GM13976 (cell line): ENCODE measurements around the gene HEATR1.

Source experiments
- DNase-seq: peaks from one replicate; pipeline ENCODE4 v3.0.0; 2012; ENCODE audit warnings: low spot score
- in situ Hi-C: fragments of 300-500 bp; cut with MboI; formaldehyde crosslinking; loops from one replicate; pipeline ENCODE4 v1.12.0; 2022; ENCODE audit warnings: low sequenced_read_pairs, mixed read lengths, inconsistent platforms; ENCODE audit not compliant: unreplicated experiment
- TF ChIP-seq, protein P1 (sequence below): IDR thresholded peaks from 2 replicates; pipeline ENCODE4 v1.5.1; 2012; ENCODE audit warnings: borderline replicate concordance, mild to moderate bottlenecking; ENCODE audit not compliant: insufficient read depth; ENCODE audit errors: extremely low read depth, missing control alignments, control extremely low read depth

The HEATR1 gene

DNA sequence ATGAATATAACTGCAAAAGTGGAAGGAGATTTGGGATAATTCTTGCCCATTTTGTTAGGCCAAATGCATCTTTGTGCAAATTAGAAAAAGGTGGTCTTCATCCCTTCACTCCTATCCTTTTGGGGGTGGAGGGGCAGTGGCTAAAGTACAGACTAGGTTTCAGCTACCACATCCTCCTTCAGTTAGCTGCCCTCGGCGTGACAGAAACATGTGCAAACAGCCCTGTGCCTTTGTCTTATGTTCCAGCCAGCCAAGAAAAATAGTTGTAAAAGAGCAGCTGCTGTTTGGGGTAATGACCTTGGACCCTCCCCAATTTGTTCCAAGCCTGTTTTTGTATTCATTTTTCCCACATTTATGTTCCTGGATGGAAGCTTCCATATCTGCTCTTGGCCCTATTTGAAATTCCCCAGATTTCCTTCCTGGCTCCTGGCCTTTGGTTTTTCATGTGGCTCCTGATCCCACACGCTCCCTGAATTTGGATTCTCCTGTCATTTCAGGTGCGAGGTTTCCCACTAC is 88.8 kb downstream of the HEATR1 start:
- in situ Hi-C loops = no loop called here
- DNase-seq = no peak
- TF ChIP-seq, protein P1, sequence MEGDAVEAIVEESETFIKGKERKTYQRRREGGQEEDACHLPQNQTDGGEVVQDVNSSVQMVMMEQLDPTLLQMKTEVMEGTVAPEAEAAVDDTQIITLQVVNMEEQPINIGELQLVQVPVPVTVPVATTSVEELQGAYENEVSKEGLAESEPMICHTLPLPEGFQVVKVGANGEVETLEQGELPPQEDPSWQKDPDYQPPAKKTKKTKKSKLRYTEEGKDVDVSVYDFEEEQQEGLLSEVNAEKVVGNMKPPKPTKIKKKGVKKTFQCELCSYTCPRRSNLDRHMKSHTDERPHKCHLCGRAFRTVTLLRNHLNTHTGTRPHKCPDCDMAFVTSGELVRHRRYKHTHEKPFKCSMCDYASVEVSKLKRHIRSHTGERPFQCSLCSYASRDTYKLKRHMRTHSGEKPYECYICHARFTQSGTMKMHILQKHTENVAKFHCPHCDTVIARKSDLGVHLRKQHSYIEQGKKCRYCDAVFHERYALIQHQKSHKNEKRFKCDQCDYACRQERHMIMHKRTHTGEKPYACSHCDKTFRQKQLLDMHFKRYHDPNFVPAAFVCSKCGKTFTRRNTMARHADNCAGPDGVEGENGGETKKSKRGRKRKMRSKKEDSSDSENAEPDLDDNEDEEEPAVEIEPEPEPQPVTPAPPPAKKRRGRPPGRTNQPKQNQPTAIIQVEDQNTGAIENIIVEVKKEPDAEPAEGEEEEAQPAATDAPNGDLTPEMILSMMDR = no peak

DNA sequence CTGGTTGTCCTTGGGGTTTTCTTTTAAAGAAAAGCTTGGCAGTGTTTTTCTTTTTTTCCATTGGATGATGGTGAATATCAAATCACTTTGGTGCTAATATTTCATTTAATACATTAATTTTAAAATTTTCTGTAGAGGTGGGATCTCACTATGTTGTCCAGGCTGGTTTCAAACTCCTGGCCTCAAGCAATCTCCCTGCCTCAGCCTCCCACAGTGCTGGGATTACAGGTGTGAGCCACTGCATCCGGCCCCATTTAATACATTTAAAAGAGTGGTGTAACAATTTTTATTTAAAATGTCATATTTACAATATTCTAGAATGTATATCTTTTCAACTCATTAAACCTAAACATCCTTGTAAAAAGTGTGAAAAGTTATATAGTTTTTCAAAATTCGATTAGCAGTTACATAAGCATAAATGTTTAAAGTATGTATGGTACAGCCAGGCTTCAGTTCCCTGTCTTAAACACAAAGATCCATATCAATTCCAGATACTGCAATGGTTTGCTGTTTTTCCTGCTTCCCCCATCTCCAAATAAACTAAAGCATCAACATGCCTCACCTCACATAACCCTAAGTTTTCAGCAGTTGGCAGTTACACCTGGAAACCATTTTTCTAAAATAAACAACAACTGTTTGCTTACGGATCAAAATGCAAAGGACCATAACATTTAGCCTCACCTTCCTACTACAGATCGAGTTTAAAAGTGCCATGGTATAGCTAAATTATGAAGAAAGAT is 89.4 kb downstream of the HEATR1 start:
- in situ Hi-C loops = no loop called here
- TF ChIP-seq, protein P1 = no peak
- DNase-seq = no peak

DNA sequence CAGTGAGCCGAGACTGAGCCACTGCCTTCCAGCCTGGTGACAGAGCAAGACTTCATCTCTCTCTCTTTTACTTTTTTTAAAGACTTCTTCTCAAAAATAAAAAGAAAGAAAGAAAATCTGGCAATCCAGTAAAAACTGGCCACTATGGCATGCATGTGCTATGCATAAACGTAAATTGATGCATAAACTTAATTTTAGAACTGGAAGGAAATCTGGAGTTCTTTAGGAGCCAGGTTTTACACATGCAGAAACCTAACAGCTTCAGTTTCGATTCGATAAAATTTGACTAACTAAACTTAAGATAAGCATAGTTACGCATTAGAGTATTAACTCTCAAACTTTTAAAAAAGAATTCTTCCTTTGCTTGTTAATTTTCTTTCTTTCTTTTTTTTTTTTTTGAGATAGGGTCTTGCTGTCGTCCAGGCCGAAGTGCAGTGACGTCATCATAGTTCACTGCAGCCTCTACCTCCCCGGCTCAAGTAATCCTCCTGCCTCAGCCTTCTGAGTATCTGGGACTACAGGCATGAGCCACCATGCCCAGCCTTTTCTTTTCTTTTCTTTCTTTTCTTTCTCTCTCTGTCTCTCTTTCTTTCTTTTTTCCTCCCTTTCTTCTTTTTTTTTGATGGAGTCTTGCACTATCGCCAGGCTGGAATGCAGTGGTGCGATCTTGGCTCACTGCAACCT is 92.4 kb downstream of the HEATR1 start:
- no peak for DNase-seq
- in situ Hi-C loops = no loop called here
- TF ChIP-seq, protein P1 = no peak

DNA sequence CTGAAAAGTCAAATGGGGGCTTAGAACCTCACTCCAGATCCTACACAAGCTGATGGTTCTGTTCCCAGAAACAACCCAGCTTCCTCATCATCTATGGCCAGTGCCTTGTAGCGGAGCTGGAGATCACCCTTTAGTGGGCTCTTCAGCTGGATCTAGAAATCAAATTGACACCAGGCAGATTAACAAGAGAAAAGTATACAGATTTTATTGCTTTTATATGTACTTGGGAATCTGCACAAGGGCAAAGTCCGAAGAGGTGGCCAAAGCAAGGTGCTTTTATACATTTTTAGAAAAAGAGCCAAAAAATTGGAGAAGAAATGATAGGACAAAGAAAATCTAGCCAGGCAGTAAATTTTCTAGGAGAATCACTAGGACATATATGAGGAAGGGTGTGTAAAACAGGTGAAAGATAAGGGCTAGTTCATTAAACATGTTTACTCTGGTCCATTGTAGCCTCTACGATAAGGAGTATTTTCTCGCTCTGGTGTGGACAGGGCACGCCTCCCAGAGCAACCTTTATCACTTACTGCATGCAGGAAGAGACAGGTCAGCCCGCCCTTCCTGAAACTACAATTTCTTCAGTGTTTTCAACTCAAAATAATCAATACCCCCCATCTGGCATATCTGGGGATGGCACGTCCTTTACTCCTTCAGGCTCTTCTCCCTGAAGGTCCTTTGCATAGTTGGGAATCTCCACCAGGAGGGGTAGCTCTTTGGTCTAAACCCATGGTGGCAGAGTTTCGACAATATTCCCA is 94.5 kb downstream of the HEATR1 start:
- no peak for DNase-seq
- TF ChIP-seq, protein P1 = no peak
- in situ Hi-C loops = no loop called here

DNA sequence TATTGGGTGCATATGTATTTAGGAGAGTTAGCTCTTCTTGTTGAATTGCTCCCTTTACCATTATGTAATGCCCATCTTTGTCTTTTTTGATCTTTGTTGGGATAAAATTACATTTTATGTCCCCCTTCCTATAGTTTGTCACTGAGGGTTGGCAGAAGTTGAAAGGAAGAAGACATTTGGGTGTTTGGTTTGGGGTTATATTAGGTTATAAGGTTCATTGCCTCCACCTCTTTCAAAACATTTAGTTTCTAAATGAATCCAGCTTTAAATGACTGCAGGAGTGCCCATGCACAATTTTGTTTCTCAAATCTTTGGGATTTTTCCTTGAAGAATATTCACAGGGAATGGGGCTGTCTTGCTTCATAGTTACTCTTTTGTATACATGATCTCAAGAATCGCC is 95.1 kb downstream of the HEATR1 start:
- TF ChIP-seq, protein P1 = no peak
- no peak for DNase-seq

DNA sequence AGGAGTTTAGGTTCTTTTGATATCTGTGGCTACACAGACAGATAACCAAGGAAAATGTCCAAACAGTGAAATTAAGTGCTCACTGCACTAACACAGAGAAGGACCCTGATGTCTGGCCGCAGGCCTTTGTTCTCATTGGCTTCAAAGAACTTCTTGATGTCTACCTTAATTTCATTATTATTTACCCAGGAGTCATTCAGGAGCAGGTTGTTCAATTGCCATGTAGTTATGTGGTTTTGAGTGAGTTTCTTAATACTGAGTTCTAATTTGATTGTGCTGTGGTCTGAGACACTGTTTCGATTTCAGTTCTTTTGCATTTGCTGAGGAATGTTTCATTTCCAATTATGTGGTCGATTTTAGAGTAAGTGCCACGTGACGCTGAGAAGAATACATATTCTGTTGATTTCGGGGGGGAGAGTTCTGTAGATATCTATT is 95.7 kb downstream of the HEATR1 start:
- DNase-seq = no peak
- TF ChIP-seq, protein P1 = no peak
- in situ Hi-C loops = no loop called here

More for the DNA sequence above, 95.1 kb downstream of the HEATR1 start:
- in situ Hi-C loops = no loop called here
